BLaER1 treated with 17β-estradiol and CSF1 and Interleukin-3, amounts not matched to agents 10 nM and 100 nM (cell line): Measurements from ENCODE around the gene EIF5AL1.
"Not testable (repeated sequence)": the region's sequence is repeated elsewhere in the genome, so short reads cannot be mapped to it uniquely, and the experiment has no call there.

ENCODE experiments used
- H3K27ac ChIP-seq, 11 experiments: shearing (Covaris generic); formaldehyde crosslinking; 2 replicates each; pipeline ENCODE4 v1.8.1; 2022
- H3K27me3 ChIP-seq, 11 experiments: shearing (Covaris generic); formaldehyde crosslinking; 2 replicates each; pipeline ENCODE4 v1.8.1; 2022
- H3K36me3 ChIP-seq, 11 experiments: shearing (Covaris generic); formaldehyde crosslinking; 2 replicates each; pipeline ENCODE4 v1.8.1; 2022
- H3K4me1 ChIP-seq, 10 experiments: shearing (Covaris generic); formaldehyde crosslinking; 2 replicates each; pipeline ENCODE4 v1.8.1; 2022
- H3K4me2 ChIP-seq, 11 experiments: shearing (Covaris generic); formaldehyde crosslinking; 2 replicates each; pipeline ENCODE4 v1.8.1; 2022
- H3K4me3 ChIP-seq, 10 experiments: shearing (Covaris generic); formaldehyde crosslinking; 2 replicates each; pipeline ENCODE4 v1.8.1; 2022
- H3K9ac ChIP-seq, 11 experiments: shearing (Covaris generic); formaldehyde crosslinking; 2 replicates each; pipeline ENCODE4 v1.8.1; 2022
- H3K9me3 ChIP-seq, 11 experiments: shearing (Covaris generic); formaldehyde crosslinking; replicated peaks in 1 of 11; 2 replicates each; pipeline ENCODE4 v1.8.1; 2022
- H4K20me1 ChIP-seq, 11 experiments: shearing (Covaris generic); formaldehyde crosslinking; 2 replicates each; pipeline ENCODE4 v1.8.1; 2022
- Cebpa-rat ChIP-seq, 11 experiments: shearing (Covaris generic); IDR thresholded peaks; 2 replicates each; pipeline ENCODE4 v1.8.1; 2022

EIF5AL1 gene

GRCh38 chr10:79505829-79506228, 6.5 kb upstream of the EIF5AL1 start:
- Histone ChIP-seq H3K4me3 (no peak overlapping the region), H3K9me3 (no peaks in the 10 kb centered on the region), H3K4me2 (peak overlapping the region in 8 of 11 experiments; percentile 3 to 47 (median 38); a peak in 14 of 22 replicates), H3K27ac (no peak overlapping the region), H3K27me3 (no peaks in the 10 kb centered on the region), H3K4me1 (peaks cover 0 to 36% (median 19%) of the 10 kb centered on the region in 10 experiments; a peak in 13 of 20 replicates), H4K20me1 (no peaks in the 10 kb centered on the region), H3K36me3 (no peaks in the 10 kb centered on the region), H3K9ac (no peak overlapping the region)
- TF ChIP-seq Cebpa-rat (IDR thresholded peaks at IDR 0.05): no peak

DNA sequence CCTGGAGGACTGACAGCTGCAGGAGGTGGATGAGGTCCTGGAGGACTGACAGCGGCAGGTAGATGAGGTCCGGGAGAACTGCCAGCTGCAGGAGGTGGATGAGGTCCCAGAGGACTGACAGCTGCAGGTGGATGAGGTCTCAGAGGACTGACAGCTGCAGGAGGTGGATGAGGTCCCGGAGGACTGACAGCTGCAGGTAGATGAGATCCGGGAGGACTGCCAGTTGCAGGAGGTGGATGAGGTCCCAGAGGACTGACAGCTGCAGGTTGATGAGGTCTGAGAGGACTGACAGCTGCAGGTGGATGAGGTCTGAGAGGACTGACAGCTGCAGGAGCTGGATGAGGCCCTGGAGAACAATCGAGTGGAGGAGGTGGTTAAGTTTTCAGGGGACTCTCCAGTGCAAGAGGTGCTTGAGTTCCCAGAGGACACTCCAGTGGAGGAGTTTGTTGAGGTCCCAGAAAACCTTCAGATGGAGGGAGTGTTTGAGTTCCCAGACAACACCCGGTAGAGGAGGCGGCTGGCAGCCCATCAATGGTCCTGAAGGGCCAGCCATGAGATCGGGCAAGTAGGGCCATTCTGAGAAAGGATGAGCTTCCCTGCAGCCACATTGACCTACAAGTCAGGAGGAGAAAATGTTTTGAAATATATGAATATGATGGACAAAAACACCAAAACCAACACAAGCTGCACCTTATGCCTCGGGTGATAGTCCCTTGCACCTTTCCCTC, 4.7 kb upstream of the EIF5AL1 start:
- no peaks in the 10 kb centered on the region for H3K27me3 ChIP-seq
- no peak overlapping the region for H3K9ac ChIP-seq
- peaks cover 0 to 36% (median 19%) of the 10 kb centered on the region in 10 experiments; a peak in 13 of 20 replicates for H3K4me1 ChIP-seq
- peak overlapping the region in 1 of 11 experiments; percentile 47; a peak in 2 of 22 replicates for H3K4me2 ChIP-seq
- TF ChIP-seq Cebpa-rat (IDR thresholded peaks at IDR 0.05): no peak
- H3K4me3 ChIP-seq: no peak overlapping the region
- H3K9me3 ChIP-seq: no peaks in the 10 kb centered on the region
- H3K27ac ChIP-seq: no peak overlapping the region
- H3K36me3 ChIP-seq: no peaks in the 10 kb centered on the region
- no peaks in the 10 kb centered on the region for H4K20me1 ChIP-seq

GRCh38 chr10:79508245-79508644, 4.1 kb upstream of the EIF5AL1 start:
- H3K4me1 ChIP-seq: peaks cover 0 to 36% (median 19%) of the 10 kb centered on the region in 10 experiments; a peak in 13 of 20 replicates
- not testable (repeated sequence) for H3K4me3 ChIP-seq, H3K4me2 ChIP-seq, H3K9ac ChIP-seq, H3K36me3 ChIP-seq, H4K20me1 ChIP-seq, H3K27ac ChIP-seq, H3K9me3 ChIP-seq, H3K27me3 ChIP-seq

DNA sequence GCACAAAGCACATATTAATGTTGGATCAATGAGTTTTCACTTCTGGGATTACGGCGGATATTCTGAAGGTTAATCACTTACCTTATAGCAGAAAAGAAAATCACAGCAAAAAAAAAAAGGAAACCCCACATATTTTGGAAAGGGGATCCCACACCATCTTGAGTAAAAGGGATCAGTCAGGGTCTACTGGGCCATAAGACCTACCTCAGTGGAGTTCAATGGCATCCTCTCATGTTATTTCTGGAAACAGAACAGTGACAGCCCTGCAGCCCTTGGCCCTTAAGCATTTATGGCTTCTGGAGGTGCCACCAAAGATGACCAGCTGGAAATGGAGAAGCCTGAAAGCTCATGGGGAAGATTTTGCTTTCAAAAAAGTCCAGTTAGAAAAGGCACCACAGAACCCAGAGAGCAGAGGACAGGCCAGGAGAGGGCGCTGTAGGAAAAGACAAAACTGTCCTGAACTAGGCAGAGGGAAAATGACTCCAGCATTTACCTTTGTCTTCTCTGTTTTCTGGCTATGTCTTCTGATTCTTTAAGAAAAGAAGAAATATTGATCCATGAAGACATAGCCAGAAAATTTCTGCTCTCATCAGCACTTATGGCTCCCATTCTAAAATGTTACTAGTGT, 2.9 kb upstream of the EIF5AL1 start:
- H3K27me3 ChIP-seq, H3K36me3 ChIP-seq, H3K4me3 ChIP-seq, H3K27ac ChIP-seq, H3K9me3 ChIP-seq, H3K9ac ChIP-seq, H4K20me1 ChIP-seq, H3K4me2 ChIP-seq: not testable (repeated sequence)
- peaks cover 0 to 36% (median 19%) of the 10 kb centered on the region in 10 experiments; a peak in 13 of 20 replicates for H3K4me1 ChIP-seq

DNA sequence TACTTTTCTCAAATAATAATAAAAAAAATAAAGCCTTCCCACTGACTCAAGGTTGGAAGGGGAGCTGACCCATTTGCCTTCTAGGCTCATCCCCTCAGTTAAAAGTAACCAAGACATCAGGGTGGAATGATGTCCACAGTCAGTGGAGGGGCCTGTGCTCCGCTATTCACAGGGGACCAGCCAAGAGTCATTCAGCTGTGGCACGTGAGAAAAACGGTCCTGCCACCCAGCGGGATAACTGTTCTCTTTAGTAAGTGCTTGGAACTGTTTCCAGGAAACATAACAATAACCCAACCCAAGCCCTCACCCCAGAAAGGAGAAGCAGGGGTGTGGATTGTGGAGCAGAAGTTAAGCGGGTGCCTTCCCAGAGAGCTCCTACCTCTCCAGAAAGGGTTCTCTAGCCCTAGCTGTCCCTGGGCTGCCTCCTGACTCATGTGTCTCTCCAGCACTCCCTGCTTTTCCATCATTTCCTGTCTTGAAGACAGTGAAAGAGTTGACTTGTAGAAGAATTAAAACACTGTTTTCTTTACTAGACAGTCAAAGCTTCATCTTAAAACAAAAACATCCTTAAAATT, 2.3 kb upstream of the EIF5AL1 start:
- Histone ChIP-seq H3K4me2 (peak overlapping the region in 3 of 11 experiments; percentile 21 to 36 (median 28); a peak in 6 of 22 replicates), H3K4me1 (peaks cover 0 to 36% (median 19%) of the 10 kb centered on the region in 10 experiments; a peak in 13 of 20 replicates)
- not testable (repeated sequence) for H3K4me3 ChIP-seq, H3K27ac ChIP-seq, H3K9ac ChIP-seq, H4K20me1 ChIP-seq, H3K36me3 ChIP-seq, H3K27me3 ChIP-seq, H3K9me3 ChIP-seq

DNA sequence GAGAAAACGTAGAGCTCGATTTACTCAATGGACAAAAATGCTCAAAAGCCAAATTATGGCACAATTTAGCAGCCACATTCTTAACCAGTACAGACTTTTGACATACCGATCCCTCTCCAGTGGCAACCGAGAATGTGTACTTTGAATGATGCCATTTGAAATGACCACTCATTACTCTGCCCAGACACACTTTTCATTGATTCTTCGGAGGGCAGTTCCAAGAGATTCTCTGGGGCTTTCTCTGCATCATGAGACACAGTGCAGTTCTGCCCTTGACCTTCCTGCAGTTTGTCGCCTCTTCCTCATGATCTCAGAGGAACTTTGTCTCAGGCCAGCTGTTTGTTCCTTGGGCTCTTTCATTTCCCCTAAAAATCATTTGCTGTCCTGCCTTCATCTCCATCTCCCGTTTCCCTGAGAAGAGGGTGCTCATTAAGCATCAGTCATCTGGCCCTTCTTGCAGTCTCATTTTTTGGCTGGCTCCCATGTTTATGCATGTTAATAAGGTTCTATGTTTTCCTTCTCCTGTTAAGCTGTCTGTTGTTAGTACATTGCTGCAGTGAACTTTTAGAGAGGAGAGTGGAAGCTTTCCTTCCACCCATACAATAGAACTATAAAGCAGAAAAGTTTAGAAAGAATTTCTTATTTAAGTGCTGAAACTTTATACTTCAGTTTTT, 4.3 kb downstream of the EIF5AL1 start:
- H3K27ac ChIP-seq, H3K4me3 ChIP-seq, H4K20me1 ChIP-seq, H3K36me3 ChIP-seq, H3K9ac ChIP-seq, H3K4me2 ChIP-seq, H3K27me3 ChIP-seq, H3K9me3 ChIP-seq, H3K4me1 ChIP-seq: not testable (repeated sequence)

DNA sequence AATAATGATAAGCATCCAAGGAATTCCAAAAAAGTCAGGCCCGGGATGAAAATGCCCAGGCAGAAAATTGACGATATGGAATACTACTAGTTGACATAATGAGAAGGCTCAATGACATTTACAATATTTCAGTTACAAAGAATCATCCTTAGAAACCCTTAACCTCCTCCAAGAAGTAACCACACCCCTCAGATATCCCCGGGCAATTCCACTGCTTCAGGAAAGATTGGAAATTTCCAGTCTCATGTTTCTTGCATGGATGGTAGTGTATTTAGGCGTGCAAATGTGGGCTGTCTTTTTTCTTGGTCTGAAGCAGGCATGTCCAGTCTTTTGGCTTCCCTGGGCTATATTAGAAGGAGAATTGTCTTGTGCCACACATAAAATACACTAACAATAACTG, 5.2 kb downstream of the EIF5AL1 start:
- not testable (repeated sequence) for H3K4me1 ChIP-seq, H3K9ac ChIP-seq, H3K4me3 ChIP-seq, H3K36me3 ChIP-seq, H3K27ac ChIP-seq, H4K20me1 ChIP-seq, H3K9me3 ChIP-seq, H3K4me2 ChIP-seq, H3K27me3 ChIP-seq

DNA sequence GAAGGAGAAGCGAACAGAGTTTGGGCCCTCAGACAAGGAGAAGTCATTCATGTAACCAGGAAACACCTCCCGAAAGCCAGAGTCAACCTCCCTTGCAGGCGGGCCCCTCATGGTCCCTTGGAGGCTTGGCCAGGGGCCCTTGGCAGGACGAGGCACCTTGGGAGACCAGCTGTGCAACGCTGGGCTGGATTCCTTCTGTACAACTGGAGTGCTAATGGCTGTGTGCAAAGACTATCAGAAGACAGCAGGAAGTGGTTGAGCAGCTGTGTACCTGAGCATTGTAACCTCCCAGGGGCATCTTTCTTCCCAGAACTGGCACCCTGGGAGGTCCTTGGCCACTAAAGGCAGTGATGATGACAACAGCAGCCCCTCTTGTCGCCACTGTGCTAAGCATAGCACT, 9.4 kb downstream of the EIF5AL1 start:
- not testable (repeated sequence) for H3K4me3 ChIP-seq, H3K9me3 ChIP-seq, H4K20me1 ChIP-seq, H3K36me3 ChIP-seq, H3K27me3 ChIP-seq, H3K4me1 ChIP-seq, H3K27ac ChIP-seq, H3K9ac ChIP-seq
- H3K4me2 ChIP-seq: peak overlapping the region in 2 of 11 experiments; percentile 7 to 12; a peak in 1 of 22 replicates

DNA sequence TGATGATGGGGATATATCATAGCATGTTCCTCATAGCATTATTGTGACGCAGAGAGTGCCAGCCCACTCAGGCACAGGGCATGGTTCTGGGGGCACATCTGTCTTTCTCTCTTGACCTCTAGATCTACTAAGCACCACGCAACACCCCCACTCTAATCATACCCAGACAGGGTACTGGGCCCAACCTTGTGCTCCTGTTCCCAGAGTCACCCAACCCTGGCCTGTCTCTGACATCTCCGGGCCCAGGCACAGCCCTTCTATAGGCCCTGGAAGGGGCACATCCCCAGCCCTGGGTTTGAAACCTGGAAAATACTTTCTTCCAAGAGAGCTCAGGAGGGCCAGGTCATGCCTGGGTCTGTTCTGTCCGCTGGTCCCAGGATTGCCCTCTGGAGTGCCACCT, 10.1 kb downstream of the EIF5AL1 start:
- H3K27me3 ChIP-seq, H3K4me1 ChIP-seq, H3K9ac ChIP-seq, H3K4me2 ChIP-seq, H3K36me3 ChIP-seq, H3K4me3 ChIP-seq, H3K27ac ChIP-seq, H4K20me1 ChIP-seq: not testable (repeated sequence)
- H3K9me3 ChIP-seq: peaks cover 0 to 11% (median 3%) of the 10 kb centered on the region in 11 experiments; a peak in 6 of 22 replicates

GRCh38 chr10:79523157-79523853, 11.0 kb downstream of the EIF5AL1 start:
- H3K9me3 ChIP-seq: peaks cover 0 to 12% (median 3%) of the 10 kb centered on the region in 11 experiments; a peak in 6 of 22 replicates
- H3K27me3 ChIP-seq, H3K9ac ChIP-seq, H3K27ac ChIP-seq, H3K4me1 ChIP-seq, H3K4me2 ChIP-seq, H3K36me3 ChIP-seq, H4K20me1 ChIP-seq, H3K4me3 ChIP-seq: not testable (repeated sequence)

DNA sequence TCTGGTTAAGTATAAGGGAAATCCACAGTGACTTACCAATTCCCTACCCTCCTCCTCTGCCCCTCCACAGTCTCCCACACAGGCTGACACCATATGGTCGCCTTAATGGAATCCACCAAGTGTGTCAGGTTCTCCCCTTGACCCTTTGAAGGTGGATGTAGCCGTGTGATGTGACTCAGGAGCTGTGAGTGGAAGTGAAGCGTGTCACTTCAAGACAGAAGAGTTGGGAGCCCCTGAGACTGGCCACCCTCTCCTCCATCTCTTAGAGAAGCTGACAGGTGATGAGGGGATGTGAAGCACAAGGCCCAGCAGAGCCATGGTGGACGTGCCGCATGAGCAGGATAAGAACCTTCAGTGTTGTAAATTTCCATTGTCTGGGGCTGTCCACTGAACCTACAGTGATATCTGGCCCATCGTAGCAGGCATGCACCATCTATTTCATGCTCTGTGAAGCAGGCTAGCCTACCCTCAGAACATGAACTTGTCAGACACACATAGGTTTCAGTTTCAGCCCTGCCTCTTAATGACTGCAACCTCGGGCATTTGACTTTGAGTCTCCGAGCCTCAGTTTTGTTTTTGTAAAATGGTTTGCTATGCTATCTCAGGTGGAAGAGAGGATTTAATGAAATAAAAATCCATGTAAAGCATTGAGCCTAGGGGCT, 12.8 kb downstream of the EIF5AL1 start:
- not testable (repeated sequence) for H3K36me3 ChIP-seq, H3K4me1 ChIP-seq, H3K4me2 ChIP-seq, H3K27ac ChIP-seq, H3K27me3 ChIP-seq, H4K20me1 ChIP-seq, H3K4me3 ChIP-seq, H3K9ac ChIP-seq
- peaks cover 0 to 12% (median 3%) of the 10 kb centered on the region in 11 experiments; a peak in 6 of 22 replicates for H3K9me3 ChIP-seq

- H3K27ac ChIP-seq, H3K4me1 ChIP-seq, H3K36me3 ChIP-seq, H3K4me2 ChIP-seq, H3K27me3 ChIP-seq, H3K4me3 ChIP-seq, H4K20me1 ChIP-seq, H3K9ac ChIP-seq: not testable (repeated sequence)
- H3K9me3 ChIP-seq: peaks cover 0 to 12% (median 3%) of the 10 kb centered on the region in 11 experiments; a peak in 6 of 22 replicates
These were observed 15.9 kb downstream of the EIF5AL1 start for GRCh38 chr10:79528261-79528660.
